GM19238 (cell line): ENCODE data around the gene SALL1.

Experiments
- DNase-seq: peaks from one replicate; pipeline ENCODE4 v3.0.0; 2011; ENCODE audit warnings: low spot score; ENCODE audit not compliant: insufficient read length

Gene SALL1

DNA sequence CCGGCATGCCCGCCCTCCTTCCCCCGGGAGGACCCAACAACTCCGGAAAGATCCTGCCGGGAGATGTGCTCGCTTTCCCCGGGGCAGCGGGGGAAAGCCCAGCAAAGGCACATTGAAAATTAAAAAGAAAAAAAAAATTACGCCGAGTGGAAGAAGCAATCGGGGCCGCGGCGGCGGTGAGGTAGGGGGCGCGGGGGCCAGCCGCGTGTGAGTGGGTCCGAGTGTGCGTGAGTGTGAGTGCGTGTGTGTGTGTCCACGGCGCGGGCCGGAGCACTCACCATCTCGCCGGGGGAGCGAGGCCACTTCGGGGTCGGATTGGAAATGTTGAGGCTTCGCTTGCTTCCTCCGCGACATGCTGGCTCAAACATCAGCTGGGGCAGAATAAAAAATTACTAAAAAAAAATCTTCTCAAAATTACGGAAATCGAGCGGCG is at the start of gene SALL1:
SALL1 (minus strand) TSS at position 383 of the 433 bp plus-strand sequence; CDS start at position 354, 29 bp downstream.
- no peak for DNase-seq

DNA sequence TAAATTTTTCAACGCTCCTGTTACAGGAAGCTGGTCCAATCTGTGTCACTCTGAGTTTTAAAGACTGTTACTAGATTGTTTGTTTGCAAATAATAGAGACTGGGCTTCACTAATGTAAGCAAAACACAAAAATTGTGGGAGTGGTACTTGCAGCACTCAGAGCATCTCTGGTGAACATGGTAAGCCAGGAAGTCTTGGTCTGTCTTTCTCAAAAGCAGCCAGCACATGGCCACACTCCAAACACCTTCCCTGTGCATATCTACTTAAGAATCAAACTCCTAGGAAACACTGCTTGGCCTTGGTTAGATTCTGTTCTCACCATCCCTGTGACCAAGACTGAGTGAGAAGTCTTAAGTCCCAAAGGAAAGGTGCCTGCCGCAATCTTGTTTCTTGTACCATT is 49.7 kb upstream of the SALL1 start:
- no peak for DNase-seq

DNA sequence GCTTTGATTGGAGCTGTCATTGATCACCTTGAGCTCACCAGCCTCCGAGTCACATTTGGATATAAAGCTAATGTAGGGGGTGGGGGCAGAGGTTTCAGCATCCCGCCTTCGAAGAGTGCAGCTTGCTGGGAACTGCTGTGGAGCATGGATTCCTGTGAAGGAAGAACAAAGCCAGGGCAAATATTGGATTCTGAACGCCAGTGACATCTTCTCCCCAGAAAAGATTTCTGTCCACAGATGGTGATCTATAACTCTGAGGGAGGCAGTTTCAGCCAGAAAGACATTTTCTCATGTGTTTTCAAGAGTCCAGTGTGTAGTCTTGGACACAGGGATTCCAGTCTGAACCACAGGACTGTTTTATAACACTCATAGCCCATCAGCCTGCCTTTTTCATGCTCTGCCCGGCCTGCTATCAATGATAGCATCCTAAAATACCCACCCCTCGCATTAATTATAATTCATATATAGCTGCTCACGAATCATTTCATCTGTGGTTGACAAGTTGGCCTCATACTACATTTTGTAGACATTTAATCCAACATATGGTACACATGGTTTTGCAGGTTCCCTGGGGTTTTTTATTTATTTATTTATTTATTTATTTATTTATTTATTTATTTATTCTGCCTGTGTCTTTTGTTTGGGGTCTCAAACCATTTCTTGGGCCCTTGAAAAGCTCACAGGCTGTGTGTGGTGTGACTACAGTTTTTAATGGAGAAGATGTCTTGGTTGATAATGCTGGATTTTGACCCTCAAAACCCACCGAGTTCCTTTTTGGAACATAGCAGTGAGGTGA is 47.1 kb upstream of the SALL1 start:
- DNase-seq, result no peak

DNA sequence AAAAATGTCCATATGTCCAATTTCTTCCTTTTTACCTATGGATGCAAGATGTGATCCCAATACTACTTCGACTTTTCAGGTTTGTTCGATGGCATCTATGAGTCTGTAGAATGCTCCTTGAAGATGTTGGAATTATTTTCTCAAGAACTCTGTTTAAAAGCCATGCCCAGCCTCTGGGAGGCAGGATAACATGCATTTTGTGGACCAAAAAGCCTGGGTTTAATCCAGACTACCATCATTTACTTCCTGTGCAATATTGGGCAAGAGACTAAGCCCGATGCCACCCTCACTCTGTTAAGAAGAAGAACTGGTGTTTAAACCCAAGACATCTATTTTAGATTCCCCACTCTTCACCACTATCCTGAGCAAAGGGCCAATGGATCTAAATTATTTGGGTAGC is 42.8 kb upstream of the SALL1 start:
- no peak for DNase-seq

DNA sequence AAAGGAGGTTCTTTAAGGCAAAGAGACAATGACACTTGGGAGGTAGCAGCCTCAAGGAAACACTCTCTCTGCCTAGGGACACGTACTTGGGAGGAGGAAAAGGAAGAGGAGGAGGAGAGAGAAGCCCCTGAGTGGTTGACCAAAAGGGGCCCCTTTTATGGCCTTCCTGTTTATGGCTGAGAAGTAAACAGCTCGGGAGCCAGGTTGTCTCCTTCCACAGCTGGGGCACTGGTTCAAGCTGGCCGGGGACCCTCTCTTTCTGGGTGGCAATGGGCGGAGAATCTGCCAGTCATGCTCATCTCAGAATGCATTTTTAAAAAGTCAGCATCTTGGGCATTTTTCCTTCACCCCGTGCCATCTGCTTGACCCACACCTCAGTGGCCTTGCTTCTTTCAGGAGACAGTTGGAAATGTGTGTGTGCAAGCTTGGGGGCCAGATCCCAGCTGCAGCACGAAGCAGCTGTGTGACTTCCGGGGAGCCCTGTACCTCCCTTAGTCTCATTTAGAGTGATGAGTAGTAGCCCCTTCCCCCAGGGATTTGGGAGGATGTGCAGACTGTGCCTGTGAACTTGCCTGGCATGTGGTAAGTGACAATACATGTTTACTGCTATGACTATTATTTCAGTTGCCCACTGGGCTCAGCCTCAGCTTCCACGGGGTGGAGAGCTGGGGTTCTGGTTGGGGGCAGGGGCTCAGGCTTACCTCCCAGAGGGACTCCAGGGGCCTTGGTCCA is 33.8 kb upstream of the SALL1 start:
- DNase-seq, result peak; percentile 11

DNA sequence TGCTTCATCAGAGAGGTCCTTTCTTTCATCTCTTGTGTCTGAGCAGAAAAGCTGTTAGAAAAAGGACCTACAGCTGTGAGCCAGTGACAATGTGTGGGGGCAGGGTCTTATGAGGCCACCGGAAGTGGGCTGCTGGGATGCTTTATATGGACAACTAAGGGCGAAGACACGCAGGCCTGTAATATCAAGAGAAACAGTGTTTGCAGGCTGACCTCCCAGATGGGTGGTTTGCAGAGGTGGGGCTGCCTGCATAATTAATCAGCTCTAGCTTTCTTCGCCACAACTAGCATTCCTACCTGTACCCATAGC is 30.4 kb upstream of the SALL1 start:
- no peak for DNase-seq

DNA sequence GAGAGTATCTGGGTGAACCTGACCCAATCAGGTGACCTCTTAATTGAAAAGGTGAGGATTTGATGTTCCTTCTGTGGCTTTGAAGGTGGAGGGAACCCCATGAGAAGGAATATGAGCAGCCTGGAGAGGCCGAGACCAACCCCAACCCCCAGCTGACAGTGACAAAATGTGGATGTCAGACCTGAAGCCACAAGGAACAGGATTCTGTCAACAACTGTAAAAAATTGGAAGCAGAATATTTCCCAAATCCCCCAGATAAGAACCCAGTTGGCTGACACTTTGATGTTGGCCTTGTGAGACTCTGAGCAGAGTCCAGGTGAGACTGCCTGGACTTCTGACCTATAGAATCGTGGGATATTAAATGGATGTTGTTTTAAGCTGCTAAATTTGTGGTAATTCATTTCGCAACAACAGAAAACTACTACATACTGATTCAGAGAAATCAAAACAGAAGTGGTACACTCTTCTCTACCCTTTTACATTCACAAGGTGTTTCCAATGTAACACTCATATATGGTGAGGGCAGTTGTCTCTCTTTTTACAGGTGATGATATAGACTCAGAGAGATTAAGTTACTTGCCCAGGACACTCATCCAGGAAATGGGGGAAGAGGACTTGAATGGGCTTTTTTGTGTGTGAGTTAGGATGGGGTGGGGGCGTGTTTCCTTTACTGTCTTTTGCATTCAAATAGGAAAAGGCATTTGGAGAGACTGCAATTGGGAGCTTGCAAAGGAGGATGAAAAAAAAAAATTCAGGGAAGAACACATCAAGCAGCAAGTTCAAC is 29.8 kb upstream of the SALL1 start:
- DNase-seq, result no peak

DNA sequence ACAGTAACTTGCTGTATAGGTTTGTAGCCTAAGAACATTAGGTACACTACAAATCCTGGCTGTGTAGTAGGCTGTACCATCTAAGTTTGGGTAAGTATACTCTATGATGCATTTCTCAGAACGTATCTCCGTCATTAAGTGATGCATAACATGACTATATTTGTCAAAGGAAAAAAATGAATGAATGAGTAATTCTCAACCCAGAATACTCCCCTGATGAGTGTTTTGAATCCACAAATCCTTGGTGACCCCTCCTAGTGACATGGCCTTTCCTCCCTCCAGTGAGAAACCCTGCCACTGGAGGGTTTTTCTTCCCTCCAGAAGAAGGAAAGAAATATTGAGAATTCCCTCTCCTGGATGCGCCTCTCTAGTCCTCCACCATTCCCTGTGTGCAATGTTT is 24.0 kb upstream of the SALL1 start:
- DNase-seq, result no peak

DNA sequence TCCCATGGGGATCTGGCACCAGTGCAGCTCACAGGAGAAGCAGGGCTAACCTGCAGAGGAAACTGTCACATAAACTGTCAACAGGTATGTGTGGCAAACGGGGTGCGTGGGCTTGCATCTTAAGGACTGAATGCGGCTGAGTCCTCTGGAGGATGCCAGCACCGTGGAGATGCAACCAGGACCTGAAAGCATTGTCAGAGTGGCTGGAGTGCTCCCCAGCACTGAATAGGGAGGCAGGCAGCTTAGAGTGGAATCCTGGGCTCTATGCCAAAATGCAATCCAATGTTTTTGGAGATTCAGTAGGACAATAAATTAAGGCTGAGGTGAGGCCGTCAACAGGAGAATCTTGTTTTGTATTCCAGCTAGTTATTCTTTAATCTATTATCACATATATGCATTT is 21.3 kb upstream of the SALL1 start:
- no peak for DNase-seq

DNA sequence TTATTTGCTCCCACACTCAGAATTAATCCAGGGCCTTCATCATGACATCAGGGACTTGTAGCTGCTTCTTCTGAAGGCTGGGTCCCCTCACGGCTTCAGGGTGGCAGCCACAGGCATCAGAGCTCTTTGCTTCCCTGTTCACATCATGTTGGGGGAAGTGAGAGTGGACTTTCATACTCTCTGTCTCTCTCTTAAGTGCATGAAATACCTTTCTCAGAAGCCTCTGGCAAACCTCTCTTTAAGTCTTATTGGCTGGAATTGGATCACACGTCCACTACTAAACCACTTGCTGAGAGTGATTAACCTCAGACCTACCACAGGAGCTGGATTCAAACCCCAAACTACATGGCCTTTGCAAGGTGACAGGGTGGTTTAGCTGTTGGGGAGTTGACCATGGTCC is 17.7 kb upstream of the SALL1 start:
- DNase-seq, result no peak

DNA sequence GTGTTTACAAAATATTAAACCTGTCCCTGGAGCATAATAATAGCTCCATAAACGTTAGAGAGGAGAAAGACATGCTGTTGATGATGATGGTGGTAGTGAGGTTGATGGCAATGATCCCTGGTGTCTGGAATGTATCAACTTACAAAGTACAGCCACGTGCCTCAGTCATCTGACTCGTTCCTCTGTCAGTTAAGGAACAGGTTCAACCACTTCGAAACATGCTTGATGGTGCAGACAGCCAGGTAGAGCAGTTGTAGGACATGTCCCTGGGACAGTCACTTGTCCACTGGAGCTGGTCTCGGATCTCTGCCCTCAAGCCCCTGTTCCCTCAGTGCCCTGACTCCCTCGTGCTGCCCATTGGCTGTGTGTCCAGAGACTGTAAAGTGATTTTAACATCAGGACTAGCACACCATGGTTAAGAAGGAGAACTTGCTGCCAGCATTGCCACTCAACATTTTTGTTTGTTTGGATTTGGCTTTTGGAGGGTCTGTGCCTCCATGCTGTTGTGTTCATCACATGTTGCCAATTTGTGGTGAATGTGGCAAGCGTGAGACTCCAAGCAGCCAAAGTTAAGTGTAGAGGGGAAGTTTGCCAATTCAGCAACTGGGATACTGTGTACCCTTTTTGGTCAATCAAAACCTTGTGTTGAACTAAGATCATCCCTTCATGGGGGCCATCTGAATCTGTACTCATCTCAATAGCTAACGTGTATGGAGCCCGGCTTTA is 16.3 kb upstream of the SALL1 start:
- no peak for DNase-seq

DNA sequence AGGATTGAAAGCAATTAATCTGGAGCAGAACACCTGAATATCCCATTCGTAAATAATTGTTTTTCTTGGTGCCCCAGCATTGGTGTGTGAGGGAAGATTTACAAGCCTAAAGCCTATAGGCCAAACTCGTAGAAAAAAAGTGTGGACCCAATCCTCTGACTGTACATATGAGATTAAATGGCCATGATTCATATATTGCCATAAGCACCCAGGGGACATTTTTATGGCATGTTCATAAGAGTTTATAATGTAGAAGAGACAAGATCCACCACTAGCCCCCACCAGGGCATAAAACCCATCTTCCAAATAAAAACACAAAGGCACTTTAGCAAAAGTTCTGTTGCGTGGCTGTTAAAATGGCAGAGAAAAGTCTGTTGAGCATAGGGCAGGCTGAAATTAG is 15.5 kb upstream of the SALL1 start:
- no peak for DNase-seq

DNA sequence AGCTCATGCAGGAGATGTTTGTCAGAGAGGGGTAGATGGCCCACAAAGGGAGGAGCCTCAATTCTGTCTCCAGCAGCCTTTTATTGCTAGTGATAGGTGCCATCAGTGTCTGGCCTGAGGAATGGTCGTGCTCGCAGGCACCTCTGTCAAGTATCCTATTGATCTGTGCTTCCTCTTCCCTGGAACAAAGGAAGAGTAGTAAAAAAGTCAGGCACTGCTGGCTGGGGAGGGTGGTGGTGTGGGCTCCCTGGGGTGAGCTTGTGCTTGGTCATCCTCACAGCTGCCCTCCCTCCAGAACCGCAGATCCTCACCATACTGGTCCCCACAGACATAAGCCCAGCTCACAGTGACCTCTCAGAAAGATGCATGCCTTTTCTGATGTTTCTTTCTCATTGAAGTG is 15.0 kb upstream of the SALL1 start:
- DNase-seq, result no peak

DNA sequence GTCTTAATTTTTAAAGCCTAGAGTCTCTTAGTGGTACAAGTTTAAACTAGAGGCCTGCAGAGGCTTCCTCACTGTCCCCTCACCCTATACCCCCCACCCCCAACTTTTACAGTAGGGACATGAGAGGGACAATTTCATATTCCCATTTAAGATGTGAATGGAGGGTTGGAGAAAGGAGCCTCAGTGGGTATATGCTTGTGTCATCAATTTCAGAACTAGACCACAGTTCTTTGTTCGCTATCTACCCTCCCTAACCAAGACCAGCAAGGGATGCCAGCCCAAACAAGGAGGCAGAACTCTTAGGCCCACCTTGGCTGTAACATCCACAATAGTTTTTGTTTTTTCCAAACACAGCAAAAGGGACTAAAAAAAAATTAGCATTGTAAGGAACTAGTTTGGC is 14.0 kb upstream of the SALL1 start:
- no peak for DNase-seq

DNA sequence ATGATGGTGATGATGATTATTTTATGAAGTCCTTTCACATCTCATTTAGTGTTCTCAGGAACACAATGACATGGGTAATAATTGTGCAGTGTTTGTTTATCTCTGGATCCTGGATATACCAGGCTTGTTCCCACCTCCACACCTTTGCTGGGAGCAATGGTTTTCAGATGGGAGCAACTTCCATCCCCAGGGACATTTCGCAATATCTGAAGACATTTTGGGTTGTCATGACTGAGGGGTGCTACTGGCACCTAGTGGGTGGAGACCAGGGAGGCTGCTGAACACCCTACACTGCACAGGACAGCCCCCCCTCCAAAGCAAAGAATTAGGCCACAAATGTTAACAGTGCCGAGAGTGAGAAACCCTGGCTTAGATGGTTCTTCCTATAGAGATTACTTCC is 13.5 kb upstream of the SALL1 start:
- no peak for DNase-seq

DNA sequence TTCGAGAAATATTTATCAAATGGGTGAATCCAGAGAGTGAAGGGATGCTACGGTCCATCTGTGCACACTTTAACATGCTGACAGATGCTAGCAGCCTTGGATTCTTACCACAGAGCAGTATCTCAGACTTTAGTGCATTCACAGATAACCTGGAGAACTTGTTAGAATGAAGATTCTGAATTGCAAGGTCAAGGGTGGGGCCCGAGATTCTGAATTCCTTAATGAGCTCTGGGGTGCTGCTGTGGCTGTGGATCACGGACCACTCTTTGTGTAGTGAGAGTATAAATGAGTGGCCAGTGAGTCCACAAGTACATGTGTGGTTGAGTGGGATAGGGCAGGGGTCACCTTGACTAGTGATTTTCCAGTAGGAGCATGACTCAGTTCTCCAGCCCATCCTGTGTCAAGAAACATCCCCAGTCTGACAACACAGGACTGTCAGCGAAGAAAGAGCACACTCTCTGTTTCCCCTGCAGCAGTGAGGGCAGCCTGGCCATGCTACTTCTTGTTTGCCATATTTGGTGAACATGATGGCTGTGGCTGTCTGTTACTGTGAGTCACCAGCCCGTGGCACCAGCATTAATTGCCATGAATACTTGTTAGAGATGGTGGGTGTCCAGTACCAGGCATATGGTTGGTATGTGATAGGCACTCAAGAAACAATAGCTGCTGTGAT is 13.0 kb upstream of the SALL1 start:
- DNase-seq, result no peak

DNA sequence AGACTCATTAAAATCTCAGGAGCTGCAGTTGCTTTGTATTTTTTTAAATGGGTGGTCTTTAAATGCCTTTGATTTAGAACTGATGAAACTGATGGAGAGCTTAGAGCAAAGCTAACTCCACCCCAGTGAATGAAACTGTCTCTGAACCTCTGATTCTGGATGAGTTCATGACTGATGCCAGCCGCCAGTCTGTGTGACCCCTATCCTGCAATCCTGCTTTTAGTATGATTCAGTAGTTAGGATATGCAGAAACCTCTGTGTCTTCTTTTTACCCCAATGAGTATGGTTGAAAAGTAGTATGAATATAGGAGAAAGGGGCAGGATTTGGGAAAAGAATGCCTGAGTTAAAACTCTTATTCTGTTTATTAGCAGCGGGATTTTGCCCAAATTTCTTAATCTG is 12.3 kb upstream of the SALL1 start:
- DNase-seq, result no peak

DNA sequence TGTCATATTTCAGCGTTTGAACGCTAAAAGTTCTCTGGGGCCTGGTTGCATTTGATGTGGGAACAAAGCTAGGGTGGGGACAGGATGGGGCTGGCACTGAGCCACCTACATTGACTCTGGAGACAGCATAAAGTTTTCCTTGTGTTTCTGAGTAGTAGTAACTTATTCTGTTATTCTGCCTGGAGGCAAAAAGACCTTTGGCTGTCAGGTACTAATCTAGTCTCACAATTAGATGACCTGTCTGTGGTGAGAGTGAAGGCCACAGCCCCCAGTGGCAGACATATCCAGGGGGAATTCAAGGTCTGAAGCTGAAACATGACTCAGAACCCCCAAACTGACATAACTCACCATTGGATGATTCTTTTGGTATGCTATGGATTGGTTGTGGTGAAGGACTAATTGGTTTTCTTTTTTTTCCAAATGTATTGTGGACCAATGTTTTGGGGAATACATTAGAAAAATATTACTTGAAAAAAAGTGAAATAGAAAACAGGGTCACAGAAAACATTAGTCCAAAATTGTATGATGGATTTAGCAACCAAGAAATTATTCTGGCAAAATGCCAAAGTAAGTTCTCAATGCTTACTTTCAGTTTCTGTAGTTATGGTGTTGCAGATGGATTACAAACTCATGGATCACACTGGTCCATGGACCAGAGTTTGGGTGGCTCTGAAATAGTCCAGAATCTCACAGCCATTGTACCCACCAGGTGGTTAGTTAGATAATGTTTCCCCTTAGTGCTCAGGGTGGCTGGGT is 10.5 kb upstream of the SALL1 start:
- DNase-seq, result no peak

DNA sequence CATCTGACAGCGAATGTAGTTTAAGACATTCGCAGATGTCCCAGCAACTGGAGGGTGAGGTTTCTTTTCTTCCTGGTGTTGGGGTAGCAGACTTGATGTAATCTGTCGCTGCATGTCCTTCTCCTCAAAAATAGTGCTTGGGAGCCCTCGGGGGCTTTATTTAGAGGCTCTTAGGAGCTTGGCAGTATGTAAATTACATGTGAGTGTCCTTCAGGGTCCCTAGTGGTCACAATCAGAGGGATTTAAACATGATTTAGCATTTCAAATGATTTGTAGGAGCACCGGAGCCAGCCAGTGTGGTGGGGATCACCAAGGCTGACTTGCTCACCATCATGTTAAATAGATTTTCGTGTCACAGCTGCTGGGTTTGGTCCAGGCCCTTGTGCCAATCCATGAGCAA is 8.8 kb upstream of the SALL1 start:
- DNase-seq, result no peak

DNA sequence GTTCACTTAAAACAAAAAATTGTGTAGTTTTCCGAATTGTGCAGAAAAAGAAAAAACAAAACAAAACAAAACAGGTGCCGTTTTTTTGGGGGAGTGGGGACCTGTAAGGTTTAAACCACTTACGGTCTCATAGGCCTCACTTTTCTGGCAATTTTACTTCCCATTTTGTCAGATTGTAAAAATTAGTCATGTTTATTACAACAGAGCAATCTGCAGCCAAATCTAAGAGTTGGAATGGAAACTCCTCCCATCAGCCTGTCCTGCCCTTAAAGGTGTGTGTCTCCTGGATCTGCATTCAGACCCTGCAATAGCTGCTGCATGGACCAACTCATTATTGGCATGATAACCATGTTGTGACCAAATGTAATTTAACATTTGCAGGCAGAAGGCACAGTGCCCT is 8.2 kb upstream of the SALL1 start:
- no peak for DNase-seq
